HepG2 (cell line): Measurements from ENCODE around the gene SPTSSA. TPM values are rescaled to one million over a fixed set of nuclear protein-coding genes. Genes with fewer than 3 reads are reported as not detected.

ENCODE experiments used
- ATF1 ChIP-seq: IDR thresholded peaks from 2 replicates; pipeline ENCODE4 v1.6.1; 2016; ENCODE audit warnings: mild to moderate bottlenecking, control low read depth
- CBX5 ChIP-seq: sonication (generic); formaldehyde crosslinking; IDR thresholded peaks from 2 replicates; pipeline ENCODE4 v1.4.0; 2020; ENCODE audit warnings: missing genetic modification reagents, borderline replicate concordance
- ELF4 ChIP-seq: sonication (generic); formaldehyde crosslinking; IDR thresholded peaks from 2 replicates; pipeline ENCODE4 v1.5.0; 2020; ENCODE audit warnings: missing genetic modification reagents, mild to moderate bottlenecking, moderate library complexity, borderline replicate concordance
- HIVEP1 ChIP-seq: sonication (generic); formaldehyde crosslinking; IDR thresholded peaks from 2 replicates; pipeline ENCODE4 v1.4.0; 2020; ENCODE audit warnings: mild to moderate bottlenecking, missing genetic modification reagents
- HNRNPL ChIP-seq: fragments of 200-400 bp; formaldehyde crosslinking; IDR thresholded peaks from 2 replicates; pipeline ENCODE4 v1.6.1; 2017; ENCODE audit warnings: mild to moderate bottlenecking, low read depth, low read length
- NFIB ChIP-seq: sonication (generic); formaldehyde crosslinking; IDR thresholded peaks from 2 replicates; pipeline ENCODE4 v1.9.0; 2021; ENCODE audit warnings: missing genetic modification reagents, mild to moderate bottlenecking, borderline replicate concordance
- NFKBIZ ChIP-seq: IDR thresholded peaks from 2 replicates; pipeline ENCODE4 v1.6.1; 2018; ENCODE audit warnings: missing genetic modification reagents, missing compliant biosample characterization
- PAX8 ChIP-seq: sonication (generic); formaldehyde crosslinking; IDR thresholded peaks from 2 replicates; pipeline ENCODE4 v1.8.0; 2022; ENCODE audit warnings: mild to moderate bottlenecking, missing genetic modification reagents, borderline replicate concordance
- RBFOX2 ChIP-seq: fragments of 200-400 bp; formaldehyde crosslinking; IDR thresholded peaks from 2 replicates; pipeline ENCODE4 v1.6.1; 2017; ENCODE audit warnings: low read depth, mild to moderate bottlenecking, low read length
- SOX5 ChIP-seq: IDR thresholded peaks from 2 replicates; pipeline ENCODE4 v1.6.1; 2016; ENCODE audit warnings: borderline replicate concordance
- SRSF9 ChIP-seq: fragments of 200-400 bp; formaldehyde crosslinking; IDR thresholded peaks from 2 replicates; pipeline ENCODE4 v1.6.1; 2018; ENCODE audit warnings: borderline replicate concordance, mild to moderate bottlenecking, low read depth, low read length; ENCODE audit not compliant: insufficient read depth, poor library complexity, severe bottlenecking
- ZNF382 ChIP-seq: sonication (generic); formaldehyde crosslinking; IDR thresholded peaks from 2 replicates; pipeline ENCODE4 v1.5.0; 2020; ENCODE audit warnings: missing genetic modification reagents, mild to moderate bottlenecking, borderline replicate concordance
- ZNF484 ChIP-seq: sonication (generic); formaldehyde crosslinking; IDR thresholded peaks from 2 replicates; pipeline ENCODE4 v1.5.1; 2020; ENCODE audit warnings: mild to moderate bottlenecking, low read depth, missing genetic modification reagents, borderline replicate concordance
- ZNF619 ChIP-seq: sonication (generic); formaldehyde crosslinking; IDR thresholded peaks from 2 replicates; pipeline ENCODE4 v1.4.0; 2020; ENCODE audit warnings: mild to moderate bottlenecking, missing genetic modification reagents
- ZNF709 ChIP-seq: sonication (generic); formaldehyde crosslinking; IDR thresholded peaks from 2 replicates; pipeline ENCODE4 v1.5.0; 2020; ENCODE audit warnings: mild to moderate bottlenecking, missing genetic modification reagents
- ZNF781 ChIP-seq: sonication (generic); formaldehyde crosslinking; IDR thresholded peaks from 2 replicates; pipeline ENCODE4 v1.5.1; 2020; ENCODE audit warnings: borderline replicate concordance, mild to moderate bottlenecking, missing genetic modification reagents; ENCODE audit errors: not compliant biosample characterization
- ZNF850 ChIP-seq: sonication (generic); formaldehyde crosslinking; conservative IDR thresholded peaks from 2 replicates; pipeline ENCODE4 v1.9.0; 2021; ENCODE audit warnings: mild to moderate bottlenecking, missing genetic modification reagents
- polyA plus RNA-seq, 8 experiments: library from polyadenylated mRNA; depleted of rRNA in 3 of 8; stranded (reverse) in 7 of 8; unstranded in 1 of 8; fragments of >200 nt; fragmentation: Illumina TruSeq in 4 of 8; extraction: Trizol in 4 of 8; gene quantifications; 2 replicates each; pipeline versions ENCODE4 v1.2.1 to v1.2.3, GENCODE V29; 2011 to 2016; ENCODE audit warnings: low read depth in 4 of 8, missing spikeins in 1 of 8, mixed read lengths in 1 of 8; ENCODE audit not compliant: insufficient read depth in 1 of 8
- total RNA-seq, 5 experiments: library from RNA; depleted of rRNA; stranded (reverse); fragments of >200 nt; fragmentation: Illumina TruSeq; extraction: Trizol; gene quantifications; 2 replicates each; pipeline ENCODE4 v1.2.3, GENCODE V29; 2016; ENCODE audit warnings: low read depth in 1 of 5
- TF ChIP-seq, protein P1 (sequence below): sonication (generic); formaldehyde crosslinking; conservative IDR thresholded peaks from 2 replicates; pipeline ENCODE4 v1.4.0; 2020; ENCODE audit warnings: missing genetic modification reagents
- TF ChIP-seq, protein P2 (sequence below): sonication (generic); formaldehyde crosslinking; IDR thresholded peaks from 2 replicates; pipeline ENCODE4 v1.5.1; 2020; ENCODE audit warnings: missing genetic modification reagents, mild to moderate bottlenecking, borderline replicate concordance
- TF ChIP-seq, protein P3 (sequence below): IDR thresholded peaks from 2 replicates; pipeline ENCODE4 v1.6.1; 2016; ENCODE audit warnings: low read depth, control low read depth
- TF ChIP-seq, protein P4 (sequence below): sonication (generic); formaldehyde crosslinking; IDR thresholded peaks from 2 replicates; pipeline ENCODE4 v1.4.0; 2020; ENCODE audit warnings: mild to moderate bottlenecking, missing genetic modification reagents

SPTSSA gene
- total and polyA plus RNA-seq, 2 of the 13 experiments (the other 11 are each of a cell fraction or from before 2014, with no cell fraction given), result 19.1 to 86.1 TPM

DNA sequence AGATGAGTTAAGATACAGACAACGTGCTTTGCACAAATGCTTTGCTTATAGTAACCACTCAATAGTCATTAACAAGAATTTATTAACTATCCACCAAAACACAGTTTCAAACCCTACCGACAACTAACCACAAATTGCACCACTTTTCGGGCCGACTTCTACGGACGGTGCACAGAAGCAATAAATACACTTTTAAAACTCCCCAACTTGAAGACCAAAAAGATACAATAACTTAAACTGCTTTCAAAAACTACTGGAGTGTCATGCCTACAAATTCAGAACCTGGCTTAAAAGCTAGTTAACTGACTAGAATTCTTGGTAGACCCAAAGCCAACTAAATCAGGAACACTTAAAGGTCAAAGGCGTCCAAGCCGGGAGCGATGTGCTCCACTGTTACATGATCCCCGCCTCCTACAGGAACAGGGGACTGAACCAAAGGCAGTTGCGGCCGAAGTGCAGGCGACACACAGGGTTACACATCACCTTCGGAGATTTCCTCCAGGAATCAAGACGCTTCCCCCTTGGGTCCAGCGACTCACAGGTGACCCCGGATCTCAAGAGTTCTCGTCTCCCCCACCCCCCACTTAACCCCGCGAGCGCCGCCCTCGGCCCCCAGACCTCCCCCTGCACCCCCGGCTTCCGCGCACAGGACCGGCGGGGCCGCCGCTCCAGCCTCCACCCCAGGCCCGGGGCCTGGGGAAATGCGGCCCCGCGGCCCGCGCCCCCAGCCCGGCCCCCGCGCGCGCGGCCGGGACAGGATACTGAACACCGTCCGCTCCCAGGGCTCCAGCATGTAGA is 507 bp downstream of the SPTSSA start (continued):
- TF ChIP-seq, protein P1, sequence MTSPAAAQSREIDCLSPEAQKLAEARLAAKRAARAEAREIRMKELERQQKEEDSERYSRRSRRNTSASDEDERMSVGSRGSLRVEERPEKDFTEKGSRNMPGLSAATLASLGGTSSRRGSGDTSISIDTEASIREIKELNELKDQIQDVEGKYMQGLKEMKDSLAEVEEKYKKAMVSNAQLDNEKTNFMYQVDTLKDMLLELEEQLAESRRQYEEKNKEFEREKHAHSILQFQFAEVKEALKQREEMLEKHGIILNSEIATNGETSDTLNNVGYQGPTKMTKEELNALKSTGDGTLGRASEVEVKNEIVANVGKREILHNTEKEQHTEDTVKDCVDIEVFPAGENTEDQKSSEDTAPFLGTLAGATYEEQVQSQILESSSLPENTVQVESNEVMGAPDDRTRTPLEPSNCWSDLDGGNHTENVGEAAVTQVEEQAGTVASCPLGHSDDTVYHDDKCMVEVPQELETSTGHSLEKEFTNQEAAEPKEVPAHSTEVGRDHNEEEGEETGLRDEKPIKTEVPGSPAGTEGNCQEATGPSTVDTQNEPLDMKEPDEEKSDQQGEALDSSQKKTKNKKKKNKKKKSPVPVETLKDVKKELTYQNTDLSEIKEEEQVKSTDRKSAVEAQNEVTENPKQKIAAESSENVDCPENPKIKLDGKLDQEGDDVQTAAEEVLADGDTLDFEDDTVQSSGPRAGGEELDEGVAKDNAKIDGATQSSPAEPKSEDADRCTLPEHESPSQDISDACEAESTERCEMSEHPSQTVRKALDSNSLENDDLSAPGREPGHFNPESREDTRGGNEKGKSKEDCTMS (CRISPR knock-in tag), result 0 out of 2 replicates have a peak, but pooled peaks have one; percentile 33
- TF ChIP-seq, protein P2, sequence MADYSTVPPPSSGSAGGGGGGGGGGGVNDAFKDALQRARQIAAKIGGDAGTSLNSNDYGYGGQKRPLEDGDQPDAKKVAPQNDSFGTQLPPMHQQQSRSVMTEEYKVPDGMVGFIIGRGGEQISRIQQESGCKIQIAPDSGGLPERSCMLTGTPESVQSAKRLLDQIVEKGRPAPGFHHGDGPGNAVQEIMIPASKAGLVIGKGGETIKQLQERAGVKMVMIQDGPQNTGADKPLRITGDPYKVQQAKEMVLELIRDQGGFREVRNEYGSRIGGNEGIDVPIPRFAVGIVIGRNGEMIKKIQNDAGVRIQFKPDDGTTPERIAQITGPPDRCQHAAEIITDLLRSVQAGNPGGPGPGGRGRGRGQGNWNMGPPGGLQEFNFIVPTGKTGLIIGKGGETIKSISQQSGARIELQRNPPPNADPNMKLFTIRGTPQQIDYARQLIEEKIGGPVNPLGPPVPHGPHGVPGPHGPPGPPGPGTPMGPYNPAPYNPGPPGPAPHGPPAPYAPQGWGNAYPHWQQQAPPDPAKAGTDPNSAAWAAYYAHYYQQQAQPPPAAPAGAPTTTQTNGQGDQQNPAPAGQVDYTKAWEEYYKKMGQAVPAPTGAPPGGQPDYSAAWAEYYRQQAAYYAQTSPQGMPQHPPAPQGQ (CRISPR knock-in tag), result peak; percentile 79; the same call in 1 of the 2 replicates
- no peak; the same call in 1 of the 2 replicates for TF ChIP-seq HIVEP1 (CRISPR knock-in tag)
- peak; percentile 95 for TF ChIP-seq CBX5
- no peak for TF ChIP-seq ATF1 (CRISPR knock-in tag)
- TF ChIP-seq NFIB (CRISPR knock-in tag), result no peak
- TF ChIP-seq PAX8 (CRISPR knock-in tag), result no peak
- TF ChIP-seq ZNF619 (CRISPR knock-in tag), result no peak
- TF ChIP-seq ELF4 (CRISPR knock-in tag), result 0 out of 2 replicates have a peak, but pooled peaks have one; percentile 52
- TF ChIP-seq ZNF850 (CRISPR knock-in tag), result no peak
- TF ChIP-seq, protein P3, sequence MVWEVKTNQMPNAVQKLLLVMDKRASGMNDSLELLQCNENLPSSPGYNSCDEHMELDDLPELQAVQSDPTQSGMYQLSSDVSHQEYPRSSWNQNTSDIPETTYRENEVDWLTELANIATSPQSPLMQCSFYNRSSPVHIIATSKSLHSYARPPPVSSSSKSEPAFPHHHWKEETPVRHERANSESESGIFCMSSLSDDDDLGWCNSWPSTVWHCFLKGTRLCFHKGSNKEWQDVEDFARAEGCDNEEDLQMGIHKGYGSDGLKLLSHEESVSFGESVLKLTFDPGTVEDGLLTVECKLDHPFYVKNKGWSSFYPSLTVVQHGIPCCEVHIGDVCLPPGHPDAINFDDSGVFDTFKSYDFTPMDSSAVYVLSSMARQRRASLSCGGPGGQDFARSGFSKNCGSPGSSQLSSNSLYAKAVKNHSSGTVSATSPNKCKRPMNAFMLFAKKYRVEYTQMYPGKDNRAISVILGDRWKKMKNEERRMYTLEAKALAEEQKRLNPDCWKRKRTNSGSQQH (CRISPR knock-in tag), result no peak
- no peak for TF ChIP-seq HNRNPL
- TF ChIP-seq ZNF382 (CRISPR knock-in tag), result no peak
- no peak for TF ChIP-seq ZNF484 (CRISPR knock-in tag)
- TF ChIP-seq ZNF781, result peak; percentile 18
- no peak for TF ChIP-seq RBFOX2
- TF ChIP-seq, protein P4, sequence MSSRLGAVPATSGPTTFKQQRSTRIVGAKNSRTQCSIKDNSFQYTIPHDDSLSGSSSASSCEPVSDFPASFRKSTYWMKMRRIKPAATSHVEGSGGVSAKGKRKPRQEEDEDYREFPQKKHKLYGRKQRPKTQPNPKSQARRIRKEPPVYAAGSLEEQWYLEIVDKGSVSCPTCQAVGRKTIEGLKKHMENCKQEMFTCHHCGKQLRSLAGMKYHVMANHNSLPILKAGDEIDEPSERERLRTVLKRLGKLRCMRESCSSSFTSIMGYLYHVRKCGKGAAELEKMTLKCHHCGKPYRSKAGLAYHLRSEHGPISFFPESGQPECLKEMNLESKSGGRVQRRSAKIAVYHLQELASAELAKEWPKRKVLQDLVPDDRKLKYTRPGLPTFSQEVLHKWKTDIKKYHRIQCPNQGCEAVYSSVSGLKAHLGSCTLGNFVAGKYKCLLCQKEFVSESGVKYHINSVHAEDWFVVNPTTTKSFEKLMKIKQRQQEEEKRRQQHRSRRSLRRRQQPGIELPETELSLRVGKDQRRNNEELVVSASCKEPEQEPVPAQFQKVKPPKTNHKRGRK (CRISPR knock-in tag), result no peak
- peak; percentile 5; the same call in 1 of the 2 replicates for TF ChIP-seq ZNF709 (CRISPR knock-in tag)
- TF ChIP-seq SRSF9, result no peak
- peak; percentile 33; the same call in 1 of the 2 replicates for TF ChIP-seq SOX5
- peak; percentile 22; the same call in 1 of the 2 replicates for TF ChIP-seq NFKBIZ (CRISPR knock-in tag)
